Caco-2 (cell line): ENCODE data around the gene DTX1. TPM values are rescaled to one million over a fixed set of nuclear protein-coding genes. Genes with fewer than 3 reads are reported as not detected.

Experiments used
- BruUV-seq: library from RNA; stranded (reverse); fragments of 400-500 nt; replicated peaks from 2 replicates; lab custom pipeline; 2021; lab: Mats Ljungman, UMichigan
- CTCF ChIA-PET: fragments of 300-600 bp; sonication (Branson Sonifier 250); formaldehyde crosslinking; loops from one replicate; lab custom pipeline; 2022; ENCODE audit warnings: antibody characterized with exemption; lab: Charles Lee
- POLR2A ChIA-PET: fragments of 300-600 bp; sonication (Branson Sonifier 250); formaldehyde crosslinking; loops from one replicate; lab custom pipeline; 2022; ENCODE audit warnings: antibody characterized with exemption; lab: Charles Lee
- DNase-seq, 2 experiments: peaks; one replicate each; pipeline versions ENCODE4 v3.0.0 to v3.0.0-alpha.2; 2020 to 2022
- H3K27me3 ChIP-seq: replicated peaks from 2 replicates; pipeline ENCODE4 v1.6.0; 2011; ENCODE audit warnings: low read length; ENCODE audit not compliant: control insufficient read depth, insufficient read depth
- H3K36me3 ChIP-seq: 2 replicates; pipeline ENCODE4 v1.5.1; 2011; ENCODE audit warnings: low read length; ENCODE audit not compliant: control insufficient read depth, insufficient read depth
- H3K4me1 ChIP-seq: fragments of 250-450 bp; sonication (Bioruptor Pico); 2 replicates; pipeline ENCODE4 v1.5.1; 2020; ENCODE audit warnings: mild to moderate bottlenecking
- H3K4me3 ChIP-seq: 2 replicates; pipeline ENCODE4 v1.5.1; 2011; ENCODE audit warnings: low read depth, mild to moderate bottlenecking, control low read depth, low read length
- H3K9me3 ChIP-seq: fragments of 250-450 bp; sonication (Bioruptor Pico); 2 replicates; pipeline ENCODE4 v1.5.1; 2020; ENCODE audit warnings: mild to moderate bottlenecking, moderate library complexity
- H3K27ac Mint-ChIP-seq: one replicate; pipeline ENCODE4 v1.8.0; 2022; ENCODE audit warnings: mixed read lengths; ENCODE audit not compliant: unreplicated experiment
- H3K27me3 Mint-ChIP-seq: one replicate; pipeline ENCODE4 v1.8.0; 2022; ENCODE audit warnings: mixed read lengths; ENCODE audit not compliant: insufficient read depth, unreplicated experiment
- H3K36me3 Mint-ChIP-seq: one replicate; pipeline ENCODE4 v1.8.0; 2022; ENCODE audit warnings: mild to moderate bottlenecking, mixed read lengths; ENCODE audit not compliant: insufficient read depth, unreplicated experiment
- H3K4me1 Mint-ChIP-seq: one replicate; pipeline ENCODE4 v1.8.0; 2022; ENCODE audit warnings: low read depth, mixed read lengths; ENCODE audit not compliant: unreplicated experiment
- H3K4me3 Mint-ChIP-seq: one replicate; pipeline ENCODE4 v1.8.0; 2022; ENCODE audit warnings: mild to moderate bottlenecking, moderate library complexity, mixed read lengths; ENCODE audit not compliant: unreplicated experiment
- H3K9me3 Mint-ChIP-seq: one replicate; pipeline ENCODE4 v1.8.0; 2022; ENCODE audit warnings: mixed read lengths; ENCODE audit not compliant: unreplicated experiment
- CTCF ChIP-seq, 2 experiments: fragments of 200-600 bp in 1 of 2; IDR thresholded peaks; 1 replicate in 1 of 2; 2 replicates in 1 of 2; pipeline versions ENCODE4 v1.5.1 to v1.8.0; 2011 to 2022; ENCODE audit warnings: antibody characterized with exemption in 1 of 2, control low read depth in 1 of 2, inconsistent platforms in 1 of 2, low read depth in 1 of 2, low read length in 1 of 2, mild to moderate bottlenecking in 1 of 2, moderate library complexity in 1 of 2; ENCODE audit not compliant: insufficient read depth in 1 of 2, severe bottlenecking in 1 of 2, unreplicated experiment in 1 of 2
- intact Hi-C: fragments of 100-400 bp; cut with micrococcal nuclease; formaldehyde crosslinking; loops from one replicate; pipeline ENCODE4 v1.10.0; 2022; ENCODE audit not compliant: unreplicated experiment
- total RNA-seq: library from RNA; stranded (reverse); gene quantifications from 2 replicates; pipeline ENCODE4 v1.2.3, GENCODE V29; 2022

The DTX1 gene
- total RNA-seq, 1 experiment from 2014 or later, result not detected

GRCh38 chr12:113063396-113064350, 7.1 kb downstream of the DTX1 start:
- Histone ChIP-seq H3K4me1 (no peaks in the 10 kb centered on the region), H3K36me3 (no peaks in the 10 kb centered on the region), H3K27me3 (no peaks in the 10 kb centered on the region), H3K4me3 (no peak overlapping the region), H3K9me3 (no peaks in the 10 kb centered on the region)
- no peak for DNase-seq
- TF ChIP-seq CTCF (IDR thresholded peaks at IDR 0.05; ENCODE audit: insufficient read depth in 1 of 2, low read depth in 1 of 2, low read length in 1 of 2, severe bottlenecking in 1 of 2, unreplicated experiment in 1 of 2), result no peak
- Mint-ChIP-seq H3K36me3 (no peaks in the 10 kb centered on the region), H3K4me1 (no peaks in the 10 kb centered on the region), H3K9me3 (no peaks in the 10 kb centered on the region), H3K27me3 (peaks cover 3% of the 10 kb centered on the region), H3K27ac (no peak overlapping the region), H3K4me3 (no peak overlapping the region)
- intact Hi-C loops, result no loop called here
- BruUV-seq, result no TSS peak
- POLR2A ChIA-PET, result no interaction called here
- CTCF ChIA-PET, result interaction anchor here (1.0 kb wide), 1 partner anchor 89 kb away, joined by 3 read pairs; no protein-coding TSS in a partner anchor

- no peak overlapping the region for H3K4me3 ChIP-seq
- no peaks in the 10 kb centered on the region for H3K4me1 ChIP-seq
- Mint-ChIP-seq H3K9me3 (no peaks in the 10 kb centered on the region), H3K4me1 (no peaks in the 10 kb centered on the region), H3K4me3 (no peak overlapping the region), H3K27ac (no peak overlapping the region), H3K36me3 (no peaks in the 10 kb centered on the region), H3K27me3 (peaks cover 3% of the 10 kb centered on the region)
- ChIA-PET POLR2A (no interaction called here), CTCF (no interaction called here)
- DNase-seq, result no peak
- H3K36me3 ChIP-seq, result no peaks in the 10 kb centered on the region
- no TSS peak for BruUV-seq
- intact Hi-C loops, result no loop called here
- no peak for TF ChIP-seq CTCF (IDR thresholded peaks at IDR 0.05; ENCODE audit: insufficient read depth in 1 of 2, low read depth in 1 of 2, low read length in 1 of 2, severe bottlenecking in 1 of 2, unreplicated experiment in 1 of 2)
- no peaks in the 10 kb centered on the region for H3K27me3 ChIP-seq
- no peaks in the 10 kb centered on the region for H3K9me3 ChIP-seq
These were observed 8.0 kb downstream of the DTX1 start for GRCh38 chr12:113064395-113065125.
